ENCODE results near the gene B4GALT5.

DNA sequence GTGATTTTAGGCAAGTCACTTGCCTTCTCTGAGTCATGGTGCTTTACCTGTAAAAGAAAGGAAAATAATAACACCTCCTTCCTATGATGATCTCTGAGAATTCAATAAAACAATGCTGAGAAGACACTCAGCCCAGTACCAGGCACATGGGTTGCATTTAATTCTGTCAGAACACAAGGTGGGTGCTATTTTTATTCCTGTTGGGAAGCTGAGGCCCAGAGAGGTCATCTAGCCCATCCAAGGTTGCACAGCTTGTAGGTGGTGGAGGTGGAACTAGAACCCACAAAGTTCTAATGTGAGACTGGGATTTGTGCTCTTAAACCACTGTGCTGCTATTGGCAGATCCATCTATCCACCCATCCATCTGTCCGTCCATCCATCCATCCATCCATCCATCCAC lies 106.1 kb downstream of the B4GALT5 start:
- TF ChIP-seq, protein P1, sequence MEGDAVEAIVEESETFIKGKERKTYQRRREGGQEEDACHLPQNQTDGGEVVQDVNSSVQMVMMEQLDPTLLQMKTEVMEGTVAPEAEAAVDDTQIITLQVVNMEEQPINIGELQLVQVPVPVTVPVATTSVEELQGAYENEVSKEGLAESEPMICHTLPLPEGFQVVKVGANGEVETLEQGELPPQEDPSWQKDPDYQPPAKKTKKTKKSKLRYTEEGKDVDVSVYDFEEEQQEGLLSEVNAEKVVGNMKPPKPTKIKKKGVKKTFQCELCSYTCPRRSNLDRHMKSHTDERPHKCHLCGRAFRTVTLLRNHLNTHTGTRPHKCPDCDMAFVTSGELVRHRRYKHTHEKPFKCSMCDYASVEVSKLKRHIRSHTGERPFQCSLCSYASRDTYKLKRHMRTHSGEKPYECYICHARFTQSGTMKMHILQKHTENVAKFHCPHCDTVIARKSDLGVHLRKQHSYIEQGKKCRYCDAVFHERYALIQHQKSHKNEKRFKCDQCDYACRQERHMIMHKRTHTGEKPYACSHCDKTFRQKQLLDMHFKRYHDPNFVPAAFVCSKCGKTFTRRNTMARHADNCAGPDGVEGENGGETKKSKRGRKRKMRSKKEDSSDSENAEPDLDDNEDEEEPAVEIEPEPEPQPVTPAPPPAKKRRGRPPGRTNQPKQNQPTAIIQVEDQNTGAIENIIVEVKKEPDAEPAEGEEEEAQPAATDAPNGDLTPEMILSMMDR (conservative IDR thresholded peaks at IDR 0.05) = no peak
- no peak for TF ChIP-seq EZH2 (IDR thresholded peaks at IDR 0.05; ENCODE audit: low read depth)

Data from PC-9 (cell line).